WTC11 (cell line): Measurements from ENCODE around the gene ERVW-1. TPM values are rescaled to one million over a fixed set of nuclear protein-coding genes. Genes with fewer than 3 reads are reported as not detected.
"Not testable (repeated sequence)": the region's sequence is repeated elsewhere in the genome, so short reads cannot be mapped to it uniquely, and the experiment has no call there.

Experiments used
- ATAC-seq: fragments of 200-7000 bp; cut with Tn5 transposase; 2 replicates; pipeline ENCODE4 v1.10.0; 2021; ENCODE audit warnings: mild to moderate bottlenecking, moderate library complexity
- CTCF ChIA-PET: fragments of 300-600 bp; sonication (Branson Sonifier 250); formaldehyde crosslinking; loops from one replicate; lab custom pipeline; 2021; ENCODE audit warnings: antibody characterized with exemption; lab: Charles Lee
- POLR2A ChIA-PET: fragments of 350-600 bp; sonication (Branson Sonifier 250); formaldehyde crosslinking; loops from one replicate; lab custom pipeline; 2021; ENCODE audit warnings: antibody characterized with exemption; lab: Charles Lee
- DNase-seq: peaks from one replicate; pipeline ENCODE4 v3.0.0; 2021; ENCODE audit warnings: low spot score
- H3K27ac Mint-ChIP-seq: 2 replicates; pipeline ENCODE4 v1.8.0; 2021; ENCODE audit warnings: mixed read lengths
- H3K27me3 Mint-ChIP-seq: 2 replicates; pipeline ENCODE4 v1.8.0; 2021; ENCODE audit warnings: low read depth, mild to moderate bottlenecking, moderate library complexity, mixed read lengths
- H3K36me3 Mint-ChIP-seq: 2 replicates; pipeline ENCODE4 v1.8.0; 2021; ENCODE audit warnings: mixed read lengths
- H3K4me1 Mint-ChIP-seq: 2 replicates; pipeline ENCODE4 v1.8.0; 2022; ENCODE audit warnings: mixed read lengths
- H3K4me3 Mint-ChIP-seq: 2 replicates; pipeline ENCODE4 v1.8.0; 2021; ENCODE audit warnings: mild to moderate bottlenecking, moderate library complexity, mixed read lengths
- H3K9me3 Mint-ChIP-seq: 2 replicates; pipeline ENCODE4 v1.8.0; 2021; ENCODE audit warnings: mixed read lengths
- AFF4 ChIP-seq: sonication (generic); formaldehyde crosslinking; IDR thresholded peaks from 2 replicates; pipeline ENCODE4 v1.8.1; 2023; ENCODE audit warnings: mild to moderate bottlenecking, missing genetic modification reagents, borderline replicate concordance
- E2F1 ChIP-seq: sonication (generic); formaldehyde crosslinking; IDR thresholded peaks from 2 replicates; pipeline ENCODE4 v1.8.0; 2022; ENCODE audit warnings: mild to moderate bottlenecking, missing genetic modification reagents
- FOXJ3 ChIP-seq: sonication (generic); formaldehyde crosslinking; IDR thresholded peaks from 2 replicates; pipeline ENCODE4 v1.9.0; 2021; ENCODE audit warnings: missing genetic modification reagents, mild to moderate bottlenecking, borderline replicate concordance
- JAZF1 ChIP-seq: fragments of 250-450 bp; sonication (Bioruptor Pico); IDR thresholded peaks from 2 replicates; pipeline ENCODE4 v1.9.0; 2021; ENCODE audit warnings: moderate library complexity, mild to moderate bottlenecking, inconsistent platforms
- USF2 ChIP-seq: sonication (generic); formaldehyde crosslinking; IDR thresholded peaks from 2 replicates; pipeline ENCODE4 v1.8.1; 2023; ENCODE audit warnings: mild to moderate bottlenecking, missing genetic modification reagents, moderate library complexity
- ZNF416 ChIP-seq: fragments of 250-450 bp; sonication (Bioruptor Pico); IDR thresholded peaks from 2 replicates; pipeline ENCODE4 v1.9.0; 2021; ENCODE audit warnings: mild to moderate bottlenecking, inconsistent platforms
- ZNF425 ChIP-seq: fragments of 250-450 bp; sonication (Bioruptor Pico); conservative IDR thresholded peaks from 2 replicates; pipeline ENCODE4 v1.9.0; 2021; ENCODE audit warnings: mild to moderate bottlenecking
- total RNA-seq: library from RNA; stranded (reverse); gene quantifications from 3 replicates; pipeline ENCODE4 v1.2.3, GENCODE V29; 2021

The ERVW-1 gene
- total RNA-seq, 1 experiment from 2014 or later: 0.07 TPM

- TF ChIP-seq ZNF425 (CRISPR knock-in tag) (no peak), AFF4 (CRISPR knock-in tag) (no peak), ZNF416 (no peak), FOXJ3 (CRISPR knock-in tag) (no peak), E2F1 (no peak), USF2 (CRISPR knock-in tag) (no peak), JAZF1 (CRISPR knock-in tag) (no peak)
These were observed 349 bp upstream of the ERVW-1 start (continued) for GRCh38 chr7:92478095-92478494.

GRCh38 chr7:92475851-92476590 lies 1.7 kb downstream of the ERVW-1 start:
- H3K4me3 Mint-ChIP-seq, H3K36me3 Mint-ChIP-seq, CTCF ChIA-PET, H3K27me3 Mint-ChIP-seq, H3K9me3 Mint-ChIP-seq, DNase-seq, ATAC-seq, H3K27ac Mint-ChIP-seq: not testable (repeated sequence)
- POLR2A ChIA-PET: interaction anchor here (0.6 kb wide), 1 partner anchor 35 kb away, joined by 3 read pairs; no protein-coding TSS in a partner anchor
- peaks cover 14% of the 10 kb centered on the region for H3K4me1 Mint-ChIP-seq

- POLR2A ChIA-PET: interaction anchor here (0.6 kb wide), 1 partner anchor 36 kb away, joined by 3 read pairs; no protein-coding TSS in a partner anchor
- H3K27me3 Mint-ChIP-seq, H3K36me3 Mint-ChIP-seq, CTCF ChIA-PET, ATAC-seq, DNase-seq, H3K4me3 Mint-ChIP-seq, H3K9me3 Mint-ChIP-seq, H3K27ac Mint-ChIP-seq: not testable (repeated sequence)
- peaks cover 14% of the 10 kb centered on the region for H3K4me1 Mint-ChIP-seq
These were observed 2.4 kb downstream of the ERVW-1 start for GRCh38 chr7:92475261-92475770.

GRCh38 chr7:92473989-92474388 lies 3.8 kb downstream of the ERVW-1 start:
- H3K4me1 Mint-ChIP-seq, H3K36me3 Mint-ChIP-seq, DNase-seq, H3K27ac Mint-ChIP-seq, H3K27me3 Mint-ChIP-seq, ATAC-seq, H3K4me3 Mint-ChIP-seq, POLR2A ChIA-PET, CTCF ChIA-PET: not testable (repeated sequence)
- H3K9me3 Mint-ChIP-seq: peaks cover 11% of the 10 kb centered on the region

- ATAC-seq, H3K4me3 Mint-ChIP-seq, H3K4me1 Mint-ChIP-seq, H3K27ac Mint-ChIP-seq, H3K27me3 Mint-ChIP-seq, POLR2A ChIA-PET, DNase-seq, CTCF ChIA-PET: not testable (repeated sequence)
- H3K36me3 Mint-ChIP-seq: peaks cover 23% of the 10 kb centered on the region
- peaks cover 28% of the 10 kb centered on the region for H3K9me3 Mint-ChIP-seq
These were observed 9.2 kb downstream of the ERVW-1 start for GRCh38 chr7:92468589-92468988.
